Activated CD8-positive, alpha-beta T cell treated with anti-CD3 and anti-CD28 coated beads for 36 hours (primary cell): ENCODE measurements around the gene AOAH. TPM values are rescaled to one million over a fixed set of nuclear protein-coding genes. Genes with fewer than 3 reads are reported as not detected.

ENCODE experiments used
- ATAC-seq: fragments of 200-7000 bp; cut with Tn5 transposase; one replicate; pipeline ENCODE4 v1.10.0; 2021; ENCODE audit warnings: mild to moderate bottlenecking, moderate library complexity
- CTCF ChIA-PET: fragments of 350-600 bp; sonication (Branson Sonifier 250); formaldehyde crosslinking; loops from one replicate; lab custom pipeline; 2021; ENCODE audit warnings: antibody characterized with exemption; lab: Charles Lee
- POLR2A ChIA-PET: fragments of 350-600 bp; sonication (Branson Sonifier 250); formaldehyde crosslinking; loops from one replicate; lab custom pipeline; 2021; ENCODE audit warnings: antibody characterized with exemption; lab: Charles Lee
- DNase-seq: peaks from one replicate; pipeline ENCODE4 v3.0.0-alpha.2; 2020
- H3K27ac Mint-ChIP-seq: one replicate; pipeline ENCODE4 v1.8.0; 2021; ENCODE audit warnings: mild to moderate bottlenecking, mixed read lengths
- H3K27me3 Mint-ChIP-seq: one replicate; pipeline ENCODE4 v1.8.0; 2021; ENCODE audit warnings: mixed read lengths
- H3K36me3 Mint-ChIP-seq: one replicate; pipeline ENCODE4 v1.8.0; 2021; ENCODE audit warnings: low read depth, mixed read lengths
- H3K4me1 Mint-ChIP-seq: one replicate; pipeline ENCODE4 v1.8.0; 2021; ENCODE audit warnings: low read depth, mixed read lengths
- H3K4me3 Mint-ChIP-seq: one replicate; pipeline ENCODE4 v1.8.0; 2021; ENCODE audit warnings: mild to moderate bottlenecking, moderate library complexity, mixed read lengths
- H3K9me3 Mint-ChIP-seq: one replicate; pipeline ENCODE4 v1.8.0; 2021; ENCODE audit warnings: mixed read lengths
- intact Hi-C: fragments of 100-400 bp; cut with micrococcal nuclease; formaldehyde crosslinking; loops from one replicate; pipeline ENCODE4 v1.10.0; 2022
- total RNA-seq, 2 experiments: library from RNA; stranded (reverse); gene quantifications; one replicate each; pipeline ENCODE4 v1.2.3, GENCODE V29; 2021
- TF ChIP-seq, protein P1 (sequence below): fragments of 200-600 bp; IDR thresholded peaks from one replicate; pipeline ENCODE4 v1.8.0; 2022; ENCODE audit warnings: antibody characterized with exemption, mild to moderate bottlenecking

The AOAH gene
- total RNA-seq, 2 experiments from 2014 or later: 10.4 to 17.1 TPM

DNA sequence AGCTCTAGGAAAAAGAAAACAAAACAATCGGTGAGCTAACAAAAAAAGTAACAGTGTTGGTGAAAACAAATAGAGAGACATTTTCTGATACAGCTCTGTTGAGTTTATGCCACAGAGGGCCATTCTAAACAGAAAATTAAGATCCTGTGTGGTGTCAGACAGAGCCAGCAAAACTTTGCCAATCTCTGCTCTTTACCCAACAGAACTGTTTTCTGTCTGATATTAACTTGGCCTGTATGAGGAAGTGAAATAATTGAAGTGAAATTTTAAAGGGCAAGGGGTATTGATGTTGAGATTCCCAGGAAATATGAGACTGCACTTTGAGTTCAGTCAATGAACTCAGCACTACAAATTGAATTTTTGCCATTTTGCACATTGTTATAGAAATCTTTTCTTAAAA, 101.0 kb downstream of the AOAH start:
- H3K27ac Mint-ChIP-seq: no peak overlapping the region
- no peak for ATAC-seq
- H3K9me3 Mint-ChIP-seq: no peaks in the 10 kb centered on the region
- TF ChIP-seq, protein P1, sequence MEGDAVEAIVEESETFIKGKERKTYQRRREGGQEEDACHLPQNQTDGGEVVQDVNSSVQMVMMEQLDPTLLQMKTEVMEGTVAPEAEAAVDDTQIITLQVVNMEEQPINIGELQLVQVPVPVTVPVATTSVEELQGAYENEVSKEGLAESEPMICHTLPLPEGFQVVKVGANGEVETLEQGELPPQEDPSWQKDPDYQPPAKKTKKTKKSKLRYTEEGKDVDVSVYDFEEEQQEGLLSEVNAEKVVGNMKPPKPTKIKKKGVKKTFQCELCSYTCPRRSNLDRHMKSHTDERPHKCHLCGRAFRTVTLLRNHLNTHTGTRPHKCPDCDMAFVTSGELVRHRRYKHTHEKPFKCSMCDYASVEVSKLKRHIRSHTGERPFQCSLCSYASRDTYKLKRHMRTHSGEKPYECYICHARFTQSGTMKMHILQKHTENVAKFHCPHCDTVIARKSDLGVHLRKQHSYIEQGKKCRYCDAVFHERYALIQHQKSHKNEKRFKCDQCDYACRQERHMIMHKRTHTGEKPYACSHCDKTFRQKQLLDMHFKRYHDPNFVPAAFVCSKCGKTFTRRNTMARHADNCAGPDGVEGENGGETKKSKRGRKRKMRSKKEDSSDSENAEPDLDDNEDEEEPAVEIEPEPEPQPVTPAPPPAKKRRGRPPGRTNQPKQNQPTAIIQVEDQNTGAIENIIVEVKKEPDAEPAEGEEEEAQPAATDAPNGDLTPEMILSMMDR: no peak
- intact Hi-C loops: no loop called here
- H3K4me1 Mint-ChIP-seq: peaks cover 35% of the 10 kb centered on the region
- POLR2A ChIA-PET: no interaction called here
- H3K4me3 Mint-ChIP-seq: no peak overlapping the region
- DNase-seq: no peak
- no peaks in the 10 kb centered on the region for H3K27me3 Mint-ChIP-seq
- CTCF ChIA-PET: interaction anchor here (1.1 kb wide), 1 partner anchor 14 kb away, joined by 4 read pairs; no protein-coding TSS in a partner anchor
- peaks cover 27% of the 10 kb centered on the region for H3K36me3 Mint-ChIP-seq

DNA sequence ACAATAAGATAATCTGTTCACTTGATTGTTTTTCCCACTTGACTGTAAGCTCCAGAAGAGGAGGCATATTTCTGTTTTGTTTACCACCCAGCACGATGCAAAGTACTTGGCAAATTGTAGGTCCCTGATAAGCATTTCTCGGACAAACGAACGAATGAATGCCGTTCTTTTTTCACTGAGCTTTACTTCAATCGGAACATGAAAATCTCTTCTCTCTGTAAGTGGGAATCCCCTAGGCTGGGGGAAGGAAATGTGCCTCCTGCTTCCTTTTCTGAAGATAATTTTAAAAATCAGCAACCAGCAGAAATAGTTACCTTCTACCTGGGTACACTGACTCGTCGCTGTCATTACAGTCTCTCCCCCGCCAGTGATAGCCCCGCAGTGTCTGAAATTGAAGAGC, 102.9 kb downstream of the AOAH start:
- peaks cover 17% of the 10 kb centered on the region for H3K36me3 Mint-ChIP-seq
- ATAC-seq (no peak), DNase-seq (no peak)
- peaks cover 33% of the 10 kb centered on the region for H3K4me1 Mint-ChIP-seq
- ChIA-PET POLR2A (interaction anchor here (0.6 to 1.1 kb wide), 3 partner anchors 43 to 98 kb away, joined by 3 read pairs; no protein-coding TSS in a partner anchor), CTCF (interaction anchor here (1.0 to 1.2 kb wide), 2 partner anchors 9 to 49 kb away, joined by 3 to 4 read pairs; no protein-coding TSS in a partner anchor)
- no peak overlapping the region for H3K27ac Mint-ChIP-seq
- no peaks in the 10 kb centered on the region for H3K27me3 Mint-ChIP-seq
- H3K4me3 Mint-ChIP-seq: no peak overlapping the region
- intact Hi-C loops: no loop called here
- TF ChIP-seq, protein P1: no peak
- no peaks in the 10 kb centered on the region for H3K9me3 Mint-ChIP-seq

DNA sequence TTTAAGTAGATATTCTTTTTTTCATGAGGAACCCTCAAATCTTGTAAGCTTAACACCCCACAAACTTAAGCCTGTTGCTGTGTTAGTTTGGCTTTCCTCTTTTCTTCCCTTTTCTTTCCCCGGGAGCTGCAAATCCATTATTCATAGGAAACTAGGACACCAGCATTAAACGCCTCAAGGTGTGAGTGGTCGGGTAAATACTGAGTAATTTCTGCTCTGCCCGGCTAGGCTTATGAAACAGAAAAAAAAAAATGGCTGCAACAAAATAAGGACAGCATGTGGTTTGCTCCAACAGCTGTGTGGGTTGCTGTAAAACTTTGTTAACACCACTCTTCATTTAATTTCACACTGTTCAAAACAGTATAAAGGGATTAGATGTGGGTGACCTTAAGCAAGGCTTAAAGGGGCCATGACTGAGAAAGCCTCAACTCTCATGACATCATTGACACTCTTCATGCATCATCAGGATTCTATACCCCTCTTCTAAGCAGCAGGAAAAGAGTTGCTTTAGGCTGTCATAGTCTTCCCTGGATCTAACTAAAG, 104.1 kb downstream of the AOAH start:
- intact Hi-C loops: no loop called here
- DNase-seq (no peak), ATAC-seq (peak; percentile 69)
- H3K4me3 Mint-ChIP-seq: no peak overlapping the region
- TF ChIP-seq, protein P1: no peak
- no peaks in the 10 kb centered on the region for H3K9me3 Mint-ChIP-seq
- no peak overlapping the region for H3K27ac Mint-ChIP-seq
- peaks cover 28% of the 10 kb centered on the region for H3K4me1 Mint-ChIP-seq
- H3K36me3 Mint-ChIP-seq: peaks cover 21% of the 10 kb centered on the region
- no peaks in the 10 kb centered on the region for H3K27me3 Mint-ChIP-seq
- POLR2A ChIA-PET: interaction anchor here (0.6 to 1.1 kb wide), 2 partner anchors 21 to 42 kb away, joined by 3 to 4 read pairs; no protein-coding TSS in a partner anchor
- CTCF ChIA-PET: interaction anchor here (0.9 kb wide), 1 partner anchor 14 kb away, joined by 3 read pairs; no protein-coding TSS in a partner anchor

DNA sequence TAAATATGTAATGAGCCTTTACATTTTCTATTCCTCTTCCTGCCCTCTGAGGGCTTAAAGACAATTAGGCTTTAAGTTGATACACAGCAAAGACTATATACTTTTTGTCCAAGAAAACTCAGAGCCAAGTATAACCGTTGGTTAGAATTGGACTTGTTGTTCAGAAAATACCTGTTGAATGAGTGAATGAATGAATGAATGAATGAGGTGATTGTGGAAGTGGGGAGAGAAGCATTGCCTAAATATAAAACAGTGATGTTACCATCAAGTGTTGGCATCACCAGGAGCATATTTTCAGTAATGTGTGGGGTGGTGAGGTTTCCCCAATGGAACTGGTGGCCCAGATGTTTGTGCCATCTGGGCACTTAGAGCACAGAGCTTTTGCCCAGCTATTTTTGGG, 106.9 kb downstream of the AOAH start:
- ChIA-PET CTCF (no interaction called here), POLR2A (no interaction called here)
- intact Hi-C loops: no loop called here
- ATAC-seq (no peak), DNase-seq (no peak)
- Mint-ChIP-seq H3K27ac (no peak overlapping the region), H3K36me3 (peaks cover 13% of the 10 kb centered on the region), H3K9me3 (no peaks in the 10 kb centered on the region), H3K4me3 (no peak overlapping the region), H3K27me3 (no peaks in the 10 kb centered on the region), H3K4me1 (peaks cover 28% of the 10 kb centered on the region)
- TF ChIP-seq, protein P1: no peak

DNA sequence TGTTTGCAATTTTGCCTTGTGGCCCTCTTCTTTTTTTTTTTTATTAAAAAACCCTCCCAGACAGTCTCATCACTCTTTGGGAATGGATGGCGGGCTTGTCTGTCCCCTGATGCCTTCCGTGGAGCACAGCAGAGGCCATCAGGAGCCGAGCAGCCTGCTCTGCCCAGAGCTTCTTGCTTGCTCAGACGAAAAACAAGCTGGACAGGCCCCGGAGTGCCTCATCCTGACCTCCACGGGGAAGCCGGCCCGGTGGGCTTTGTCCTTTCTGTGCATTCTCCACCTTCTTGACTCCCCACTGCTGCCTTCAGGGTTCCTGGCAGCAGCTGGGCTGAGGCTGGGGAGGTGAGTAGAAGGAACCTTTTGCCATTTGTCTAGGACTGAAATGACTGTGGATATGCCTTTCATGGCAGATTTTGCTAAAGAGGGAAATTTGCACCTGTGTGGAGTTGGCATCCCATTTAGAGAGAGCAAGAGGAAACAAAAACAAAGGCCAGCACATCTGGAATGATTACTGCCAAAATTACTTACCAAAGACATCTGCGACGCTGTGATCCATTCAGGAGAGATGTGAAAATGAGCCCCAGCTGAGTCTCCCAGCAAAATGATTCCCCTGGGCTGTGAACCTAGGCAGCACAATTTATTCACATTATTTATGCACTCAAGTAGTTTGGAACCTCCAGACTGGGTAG, 108.3 kb downstream of the AOAH start:
- peaks cover 9% of the 10 kb centered on the region for H3K36me3 Mint-ChIP-seq
- intact Hi-C loops: no loop called here
- no peak overlapping the region for H3K27ac Mint-ChIP-seq
- ChIA-PET CTCF (no interaction called here), POLR2A (interaction anchor here (0.9 kb wide), 1 partner anchor 9 kb away, joined by 3 read pairs; no protein-coding TSS in a partner anchor)
- ATAC-seq (no peak), DNase-seq (no peak)
- peaks cover 18% of the 10 kb centered on the region for H3K4me1 Mint-ChIP-seq
- no peak overlapping the region for H3K4me3 Mint-ChIP-seq
- H3K9me3 Mint-ChIP-seq: no peaks in the 10 kb centered on the region
- TF ChIP-seq, protein P1: no peak
- no peaks in the 10 kb centered on the region for H3K27me3 Mint-ChIP-seq
